ENCODE results near the gene SLC10A3. TPM values are rescaled to one million over a fixed set of nuclear protein-coding genes. Genes with fewer than 3 reads are reported as not detected.

SLC10A3 gene
- polyA plus RNA-seq, 1 of the 3 experiments (the other 2 are of a cell fraction) = 29.7 TPM

DNA sequence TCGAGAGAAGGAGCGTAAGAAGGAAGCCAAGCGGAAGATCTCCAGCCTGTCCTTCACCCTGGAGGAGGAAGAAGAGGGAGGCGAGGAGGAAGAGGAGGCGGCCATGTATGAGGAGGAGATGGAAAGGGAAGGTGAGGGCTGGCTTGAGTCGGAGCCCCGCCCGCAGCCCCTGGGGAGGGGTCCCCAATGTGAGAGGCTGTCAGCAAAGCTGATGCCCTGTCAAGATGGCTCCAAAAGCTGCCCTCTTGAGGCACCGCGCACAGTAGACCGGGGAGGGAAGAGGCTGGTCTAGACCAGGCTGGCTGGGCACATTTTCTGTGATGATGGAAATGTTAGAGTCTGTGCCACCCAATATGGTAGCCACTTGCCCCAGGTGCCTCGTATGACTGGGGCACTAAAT, 44.0 kb downstream of the SLC10A3 start:
- peaks cover 23% of the 10 kb centered on the region for H3K27me3 ChIP-seq (ENCODE audit: insufficient read depth)
- WGBS (ENCODE audit: low lambda C conversion rate) = 68% methylated on average over 12 of the region's 12 CpGs
- H3K9ac ChIP-seq = no peak overlapping the region
- ChIA-PET POLR2A (interaction anchor here (0.5 kb wide), 1 partner anchor 67 kb away, joined by 3 read pairs; the partner anchor contains the start of gene EMD), CTCF (no interaction called here)
- H3K79me2 ChIP-seq (ENCODE audit: insufficient read depth) = peaks cover 20% of the 10 kb centered on the region
- DNase-seq = no peak
- H3K4me1 ChIP-seq (ENCODE audit: control insufficient read depth in 1 of 2, insufficient read depth in 2 of 2, low read depth in 1 of 2, low read length in 1 of 2) = peaks cover 0 to 14% of the 10 kb centered on the region in 2 experiments; a peak in 1 of 4 replicates
- H3K4me3 ChIP-seq (ENCODE audit: low read depth in 2 of 2, low read length in 1 of 2) = no peak overlapping the region
- TF ChIP-seq FOXJ3 (CRISPR knock-in tag; IDR thresholded peaks at IDR 0.05) (no peak), MXI1 (IDR thresholded peaks at IDR 0.05; ENCODE audit: low read depth, low read length) (no peak), RCOR1 (IDR thresholded peaks at IDR 0.05; ENCODE audit: low read length) (no peak), EP300 (IDR thresholded peaks at IDR 0.05; ENCODE audit: borderline replicate concordance in 1 of 2, low read depth in 1 of 2, low read length in 1 of 2) (no peak), CHD2 (IDR thresholded peaks at IDR 0.05; ENCODE audit: low read length, partially characterized antibody) (no peak)
- TF ChIP-seq, protein P1, sequence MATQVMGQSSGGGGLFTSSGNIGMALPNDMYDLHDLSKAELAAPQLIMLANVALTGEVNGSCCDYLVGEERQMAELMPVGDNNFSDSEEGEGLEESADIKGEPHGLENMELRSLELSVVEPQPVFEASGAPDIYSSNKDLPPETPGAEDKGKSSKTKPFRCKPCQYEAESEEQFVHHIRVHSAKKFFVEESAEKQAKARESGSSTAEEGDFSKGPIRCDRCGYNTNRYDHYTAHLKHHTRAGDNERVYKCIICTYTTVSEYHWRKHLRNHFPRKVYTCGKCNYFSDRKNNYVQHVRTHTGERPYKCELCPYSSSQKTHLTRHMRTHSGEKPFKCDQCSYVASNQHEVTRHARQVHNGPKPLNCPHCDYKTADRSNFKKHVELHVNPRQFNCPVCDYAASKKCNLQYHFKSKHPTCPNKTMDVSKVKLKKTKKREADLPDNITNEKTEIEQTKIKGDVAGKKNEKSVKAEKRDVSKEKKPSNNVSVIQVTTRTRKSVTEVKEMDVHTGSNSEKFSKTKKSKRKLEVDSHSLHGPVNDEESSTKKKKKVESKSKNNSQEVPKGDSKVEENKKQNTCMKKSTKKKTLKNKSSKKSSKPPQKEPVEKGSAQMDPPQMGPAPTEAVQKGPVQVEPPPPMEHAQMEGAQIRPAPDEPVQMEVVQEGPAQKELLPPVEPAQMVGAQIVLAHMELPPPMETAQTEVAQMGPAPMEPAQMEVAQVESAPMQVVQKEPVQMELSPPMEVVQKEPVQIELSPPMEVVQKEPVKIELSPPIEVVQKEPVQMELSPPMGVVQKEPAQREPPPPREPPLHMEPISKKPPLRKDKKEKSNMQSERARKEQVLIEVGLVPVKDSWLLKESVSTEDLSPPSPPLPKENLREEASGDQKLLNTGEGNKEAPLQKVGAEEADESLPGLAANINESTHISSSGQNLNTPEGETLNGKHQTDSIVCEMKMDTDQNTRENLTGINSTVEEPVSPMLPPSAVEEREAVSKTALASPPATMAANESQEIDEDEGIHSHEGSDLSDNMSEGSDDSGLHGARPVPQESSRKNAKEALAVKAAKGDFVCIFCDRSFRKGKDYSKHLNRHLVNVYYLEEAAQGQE (IDR thresholded peaks at IDR 0.05; ENCODE audit: low read depth, low read length) = no peak
- H3K9me3 ChIP-seq = no peaks in the 10 kb centered on the region
- H2AFZ ChIP-seq (ENCODE audit: low read depth) = no peak overlapping the region
- no peak overlapping the region for H3K4me2 ChIP-seq
- peaks cover 0 to 10% of the 10 kb centered on the region in 2 experiments for H3K36me3 ChIP-seq (replicated peaks in 1 of 2; ENCODE audit: control insufficient read depth in 1 of 2, insufficient read depth in 2 of 2, low read length in 1 of 2)
- 0 out of 2 replicates have a peak, but pooled peaks cover 5% of the 10 kb centered on the region for H4K20me1 ChIP-seq (ENCODE audit: insufficient read depth)
- H3K27ac ChIP-seq (ENCODE audit: low read depth in 2 of 2, low read length in 1 of 2) = no peak overlapping the region
- peaks cover 4% of the 10 kb centered on the region for H3F3A ChIP-seq (replicated peaks; ENCODE audit: insufficient read depth)
- H3K9me2 ChIP-seq = no peaks in the 10 kb centered on the region

- no peaks in the 10 kb centered on the region for H3K9me2 ChIP-seq
- peaks cover 6% of the 10 kb centered on the region; the same call in 1 of the 2 replicates for H4K20me1 ChIP-seq (ENCODE audit: insufficient read depth)
- POLR2A ChIA-PET = interaction anchor here (0.5 kb wide), 1 partner anchor 67 kb away, joined by 3 read pairs; the partner anchor contains the start of gene EMD
- peaks cover 0 to 14% of the 10 kb centered on the region in 2 experiments for H3K36me3 ChIP-seq (replicated peaks in 1 of 2; ENCODE audit: control insufficient read depth in 1 of 2, insufficient read depth in 2 of 2, low read length in 1 of 2)
- H3F3A ChIP-seq (replicated peaks; ENCODE audit: insufficient read depth) = peaks cover 4% of the 10 kb centered on the region
- WGBS (ENCODE audit: low lambda C conversion rate) = 65% methylated on average over 13 of the region's 16 CpGs
- DNase-seq = no peak
- H3K4me1 ChIP-seq (ENCODE audit: control insufficient read depth in 1 of 2, insufficient read depth in 2 of 2, low read depth in 1 of 2, low read length in 1 of 2) = peaks cover 0 to 14% of the 10 kb centered on the region in 2 experiments; a peak in 1 of 4 replicates
- TF ChIP-seq MEF2A (IDR thresholded peaks at IDR 0.05; ENCODE audit: borderline replicate concordance, low read depth) (no peak), GABPA (IDR thresholded peaks at IDR 0.05; ENCODE audit: low read depth) (no peak), TCF12 (IDR thresholded peaks at IDR 0.05) (no peak), YY1 (IDR thresholded peaks at IDR 0.05; ENCODE audit: low read depth) (no peak), SMC3 (IDR thresholded peaks at IDR 0.05; ENCODE audit: low read depth, low read length) (no peak), GATA2 (CRISPR knock-in tag; IDR thresholded peaks at IDR 0.05) (no peak), RCOR1 (IDR thresholded peaks at IDR 0.05; ENCODE audit: low read length) (no peak), RXRA (IDR thresholded peaks at IDR 0.05; ENCODE audit: borderline replicate concordance, low read depth) (no peak), MXI1 (IDR thresholded peaks at IDR 0.05; ENCODE audit: low read depth, low read length) (no peak), NFIC (IDR thresholded peaks at IDR 0.05; ENCODE audit: borderline replicate concordance) (no peak), SIN3A (IDR thresholded peaks at IDR 0.05; ENCODE audit: borderline replicate concordance, low read depth, low read length) (no peak)
- TF ChIP-seq, protein P2, sequence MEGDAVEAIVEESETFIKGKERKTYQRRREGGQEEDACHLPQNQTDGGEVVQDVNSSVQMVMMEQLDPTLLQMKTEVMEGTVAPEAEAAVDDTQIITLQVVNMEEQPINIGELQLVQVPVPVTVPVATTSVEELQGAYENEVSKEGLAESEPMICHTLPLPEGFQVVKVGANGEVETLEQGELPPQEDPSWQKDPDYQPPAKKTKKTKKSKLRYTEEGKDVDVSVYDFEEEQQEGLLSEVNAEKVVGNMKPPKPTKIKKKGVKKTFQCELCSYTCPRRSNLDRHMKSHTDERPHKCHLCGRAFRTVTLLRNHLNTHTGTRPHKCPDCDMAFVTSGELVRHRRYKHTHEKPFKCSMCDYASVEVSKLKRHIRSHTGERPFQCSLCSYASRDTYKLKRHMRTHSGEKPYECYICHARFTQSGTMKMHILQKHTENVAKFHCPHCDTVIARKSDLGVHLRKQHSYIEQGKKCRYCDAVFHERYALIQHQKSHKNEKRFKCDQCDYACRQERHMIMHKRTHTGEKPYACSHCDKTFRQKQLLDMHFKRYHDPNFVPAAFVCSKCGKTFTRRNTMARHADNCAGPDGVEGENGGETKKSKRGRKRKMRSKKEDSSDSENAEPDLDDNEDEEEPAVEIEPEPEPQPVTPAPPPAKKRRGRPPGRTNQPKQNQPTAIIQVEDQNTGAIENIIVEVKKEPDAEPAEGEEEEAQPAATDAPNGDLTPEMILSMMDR (IDR thresholded peaks at IDR 0.05) = no peak
- TF ChIP-seq, protein P3, sequence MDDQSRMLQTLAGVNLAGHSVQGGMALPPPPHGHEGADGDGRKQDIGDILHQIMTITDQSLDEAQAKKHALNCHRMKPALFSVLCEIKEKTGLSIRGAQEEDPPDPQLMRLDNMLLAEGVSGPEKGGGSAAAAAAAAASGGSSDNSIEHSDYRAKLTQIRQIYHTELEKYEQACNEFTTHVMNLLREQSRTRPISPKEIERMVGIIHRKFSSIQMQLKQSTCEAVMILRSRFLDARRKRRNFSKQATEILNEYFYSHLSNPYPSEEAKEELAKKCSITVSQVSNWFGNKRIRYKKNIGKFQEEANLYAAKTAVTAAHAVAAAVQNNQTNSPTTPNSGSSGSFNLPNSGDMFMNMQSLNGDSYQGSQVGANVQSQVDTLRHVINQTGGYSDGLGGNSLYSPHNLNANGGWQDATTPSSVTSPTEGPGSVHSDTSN (IDR thresholded peaks at IDR 0.05) = no peak
- TF ChIP-seq, protein P4, sequence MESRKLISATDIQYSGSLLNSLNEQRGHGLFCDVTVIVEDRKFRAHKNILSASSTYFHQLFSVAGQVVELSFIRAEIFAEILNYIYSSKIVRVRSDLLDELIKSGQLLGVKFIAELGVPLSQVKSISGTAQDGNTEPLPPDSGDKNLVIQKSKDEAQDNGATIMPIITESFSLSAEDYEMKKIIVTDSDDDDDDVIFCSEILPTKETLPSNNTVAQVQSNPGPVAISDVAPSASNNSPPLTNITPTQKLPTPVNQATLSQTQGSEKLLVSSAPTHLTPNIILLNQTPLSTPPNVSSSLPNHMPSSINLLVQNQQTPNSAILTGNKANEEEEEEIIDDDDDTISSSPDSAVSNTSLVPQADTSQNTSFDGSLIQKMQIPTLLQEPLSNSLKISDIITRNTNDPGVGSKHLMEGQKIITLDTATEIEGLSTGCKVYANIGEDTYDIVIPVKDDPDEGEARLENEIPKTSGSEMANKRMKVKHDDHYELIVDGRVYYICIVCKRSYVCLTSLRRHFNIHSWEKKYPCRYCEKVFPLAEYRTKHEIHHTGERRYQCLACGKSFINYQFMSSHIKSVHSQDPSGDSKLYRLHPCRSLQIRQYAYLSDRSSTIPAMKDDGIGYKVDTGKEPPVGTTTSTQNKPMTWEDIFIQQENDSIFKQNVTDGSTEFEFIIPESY (IDR thresholded peaks at IDR 0.05; ENCODE audit: borderline replicate concordance, low read depth) = no peak
- no peak overlapping the region for H3K9ac ChIP-seq
- H3K27me3 ChIP-seq (ENCODE audit: insufficient read depth) = peaks cover 23% of the 10 kb centered on the region
- H3K27ac ChIP-seq (ENCODE audit: low read depth in 2 of 2, low read length in 1 of 2) = no peak overlapping the region
- no peak overlapping the region for H2AFZ ChIP-seq (ENCODE audit: low read depth)
- H3K4me2 ChIP-seq = peak overlapping the region; percentile 84; the same call in 1 of the 2 replicates
- H3K4me3 ChIP-seq (ENCODE audit: low read depth in 2 of 2, low read length in 1 of 2) = no peak overlapping the region
- CTCF ChIA-PET = interaction anchor here (1.1 kb wide), 1 partner anchor 32 kb away, joined by 3 read pairs; no protein-coding TSS in a partner anchor
- no peaks in the 10 kb centered on the region for H3K9me3 ChIP-seq
- H3K79me2 ChIP-seq (ENCODE audit: insufficient read depth) = peaks cover 22% of the 10 kb centered on the region
These were observed 44.7 kb downstream of the SLC10A3 start for GRCh38 chrX:154445776-154446175.
